Activated T-cell treated with anti-CD3 and anti-CD28 coated beads for 1 hour (primary cell): ENCODE data around the gene SYNJ1.
A peak's percentile ranks its signal among the peaks of the same experiment; 100 is the strongest.
"Not testable (repeated sequence)": the region's sequence is repeated elsewhere in the genome, so short reads cannot be mapped to it uniquely, and the experiment has no call there.

Source experiments
- DNase-seq: peaks from one replicate; pipeline ENCODE4 v3.0.0-alpha.2; 2020; ENCODE audit warnings: low read depth

Gene SYNJ1

GRCh38 chr21:32687643-32688345 is 40.0 kb downstream of the SYNJ1 start:
- no peak for DNase-seq

DNA sequence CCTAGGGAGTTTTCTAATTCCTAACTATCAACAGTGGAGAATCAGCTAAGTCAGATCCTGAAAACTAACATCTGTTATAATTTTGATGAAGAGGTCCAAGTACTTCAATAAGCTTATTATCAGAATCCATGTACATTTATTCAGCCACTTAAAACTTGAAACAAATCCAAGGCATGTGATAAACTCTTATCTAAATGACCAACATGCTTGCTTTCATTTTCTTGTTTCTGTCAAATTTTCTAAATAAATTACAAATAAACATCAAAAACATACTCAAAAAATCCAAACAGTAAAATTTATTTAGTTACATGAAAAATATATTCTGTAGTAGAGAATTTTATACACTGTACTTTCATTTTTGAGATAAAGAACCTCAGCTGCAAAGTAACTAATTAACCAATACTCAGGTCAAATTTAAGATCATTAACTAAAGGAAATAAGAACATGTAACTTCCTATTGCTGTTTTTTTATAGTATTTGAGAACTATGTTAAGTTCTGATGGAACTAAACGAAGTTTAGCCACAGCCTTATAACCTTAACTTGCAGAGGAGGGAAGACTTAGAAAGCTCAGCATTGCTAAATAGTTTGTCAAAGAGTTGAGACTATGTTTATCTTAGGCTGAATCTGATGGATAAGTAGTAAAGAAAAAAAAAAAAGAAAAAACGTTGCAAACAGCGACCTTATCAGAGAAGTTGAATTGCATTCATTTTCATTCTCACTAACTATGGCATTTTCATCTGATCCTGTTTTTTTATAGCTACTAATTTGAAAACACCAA is 44.9 kb downstream of the SYNJ1 start:
- DNase-seq, result no peak

GRCh38 chr21:32674731-32675130 is 53.1 kb downstream of the SYNJ1 start:
- DNase-seq, result no peak

- DNase-seq, result no peak
These were observed 53.8 kb downstream of the SYNJ1 start for GRCh38 chr21:32674038-32674437.

DNA sequence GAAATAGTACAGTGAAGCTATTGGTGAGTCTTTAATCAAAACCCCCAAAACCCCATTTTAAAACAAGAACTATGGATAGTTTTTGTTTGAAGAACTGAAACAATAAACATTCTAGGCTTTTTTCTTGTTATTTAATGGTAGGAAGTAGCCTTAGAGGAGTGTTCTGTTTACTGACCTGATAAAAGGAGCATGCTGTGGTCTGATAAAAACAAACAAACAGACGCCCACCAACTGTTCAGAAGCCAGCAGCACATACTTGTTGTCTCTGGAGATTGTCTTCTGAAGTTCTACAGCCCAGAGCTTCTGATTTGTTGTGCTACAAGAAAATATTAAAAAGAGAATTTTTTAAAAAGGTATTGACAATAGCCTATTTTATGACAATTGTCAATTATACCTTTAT is 61.6 kb downstream of the SYNJ1 start:
- no peak for DNase-seq

- not testable (repeated sequence) for DNase-seq
These were observed 63.7 kb downstream of the SYNJ1 start for GRCh38 chr21:32664095-32664494.

DNA sequence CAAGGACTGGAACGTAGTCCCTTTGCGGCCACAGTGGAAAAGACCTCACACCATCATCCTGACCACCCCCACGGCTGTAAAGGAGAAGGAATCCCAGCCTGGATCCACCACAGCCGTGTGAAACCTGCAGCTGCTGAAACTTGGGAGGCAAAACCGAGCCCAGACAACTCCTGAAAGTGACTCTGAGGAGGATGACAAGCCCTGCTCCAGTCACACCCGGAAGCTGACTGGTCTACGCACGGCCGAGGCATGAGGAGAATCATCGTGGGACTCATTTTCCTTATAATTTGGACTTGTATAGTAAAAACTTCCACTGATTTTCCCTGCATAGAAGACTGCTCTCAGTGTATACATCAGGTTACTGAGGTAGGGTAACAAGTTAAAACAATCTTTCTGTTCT is 65.8 kb downstream of the SYNJ1 start:
- DNase-seq, result not testable (repeated sequence)

DNA sequence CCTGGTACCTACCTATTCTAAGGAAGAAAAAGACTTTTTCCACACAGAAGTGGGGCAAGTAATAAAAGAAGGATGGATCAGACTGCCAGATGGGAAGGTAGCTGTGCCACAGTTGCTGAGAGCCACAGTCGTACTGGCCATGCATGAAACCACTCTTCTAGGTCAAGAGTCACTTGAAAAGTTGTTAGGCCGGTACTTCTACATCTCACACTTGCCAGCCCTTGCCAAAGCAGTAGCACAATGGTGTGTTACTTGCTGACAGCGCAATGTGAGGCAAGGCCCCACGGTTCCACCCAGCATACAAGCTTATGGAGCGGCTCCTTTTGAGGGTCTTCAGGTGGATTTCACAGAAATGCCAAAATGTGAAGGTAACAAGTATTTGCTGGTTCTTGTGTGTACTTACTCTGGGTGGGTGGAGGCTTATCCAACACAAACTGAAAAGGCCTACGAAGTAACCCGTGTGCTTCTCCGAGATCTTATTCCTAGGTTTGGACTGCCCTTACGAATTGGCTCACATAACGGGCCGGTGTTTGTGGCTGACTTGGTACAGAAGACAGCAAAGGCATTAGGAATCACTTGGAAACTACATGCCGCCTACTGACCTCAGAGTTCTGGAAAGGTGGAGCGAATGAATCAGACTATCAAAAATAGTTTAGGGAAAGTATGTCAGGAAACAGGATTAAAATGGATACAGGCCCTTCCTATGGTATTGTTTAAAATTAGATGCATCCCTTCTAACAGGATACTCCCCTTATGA is 66.6 kb downstream of the SYNJ1 start:
- DNase-seq, result not testable (repeated sequence)

DNA sequence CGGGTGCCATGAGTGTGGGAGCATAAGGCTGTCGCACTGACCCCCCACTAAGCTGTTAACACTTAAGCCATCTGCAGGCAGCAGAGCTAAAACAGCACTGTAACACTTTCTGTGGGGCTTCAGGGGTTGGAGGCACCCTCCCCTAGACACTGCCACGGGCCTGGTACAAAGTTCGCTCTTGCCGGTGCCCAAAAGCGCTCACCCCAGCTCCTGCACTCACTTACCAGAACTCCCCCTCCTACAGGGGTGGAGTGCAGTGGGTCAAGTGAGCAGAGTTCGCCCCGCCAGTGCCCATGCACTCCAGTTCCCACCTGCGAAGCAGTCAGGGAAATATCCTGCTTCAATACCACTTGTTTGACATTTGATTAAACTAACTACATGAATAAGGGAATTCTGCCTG is 69.3 kb downstream of the SYNJ1 start:
- no peak for DNase-seq

DNA sequence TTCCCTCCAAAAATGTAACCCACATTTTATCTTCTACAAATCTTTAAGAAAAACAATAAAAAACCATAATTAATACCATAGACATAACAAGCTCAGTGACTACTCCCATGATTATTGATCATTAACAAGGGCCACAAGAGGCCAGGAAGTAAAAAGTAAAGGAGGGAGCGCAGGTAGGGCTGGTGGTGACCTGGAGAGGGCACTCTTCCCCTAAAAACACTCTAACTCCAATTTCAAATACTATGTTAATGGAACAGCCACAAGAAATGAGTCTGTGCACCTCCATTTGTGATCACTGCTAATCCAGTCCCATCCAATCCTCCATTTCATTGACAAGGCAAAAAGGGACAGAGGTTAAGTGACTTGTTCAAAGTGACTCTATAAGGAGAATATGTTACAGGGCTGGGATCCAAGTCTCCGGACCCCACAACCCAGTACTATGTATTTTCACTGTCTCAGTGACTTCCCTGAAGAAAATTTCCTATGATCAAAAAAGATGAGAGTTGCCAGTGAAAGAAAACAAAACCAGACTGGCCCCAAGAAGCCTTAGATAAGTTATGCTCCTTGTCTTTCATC is 74.4 kb downstream of the SYNJ1 start:
- no peak for DNase-seq

DNA sequence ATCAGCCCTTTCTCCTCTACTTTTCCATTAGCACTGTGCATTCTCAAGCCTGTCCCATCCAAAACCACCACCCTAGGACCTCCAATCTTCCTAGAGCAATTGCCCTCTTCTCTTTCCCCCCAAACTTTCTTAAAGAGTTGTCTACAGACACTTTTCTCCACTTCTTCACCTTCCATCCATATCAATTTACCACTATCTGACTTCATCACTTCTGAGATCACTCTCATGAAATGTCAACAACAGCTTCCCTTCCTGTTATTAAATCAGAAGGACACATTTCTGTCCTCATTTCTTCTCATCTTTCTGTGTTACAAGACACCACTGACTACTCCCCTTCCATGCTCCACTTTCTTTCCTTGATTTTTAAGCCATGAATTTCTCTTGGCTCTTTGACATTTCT is 79.6 kb downstream of the SYNJ1 start:
- no peak for DNase-seq

- DNase-seq, result no peak
These were observed 82.3 kb downstream of the SYNJ1 start for GRCh38 chr21:32645261-32646182.

DNA sequence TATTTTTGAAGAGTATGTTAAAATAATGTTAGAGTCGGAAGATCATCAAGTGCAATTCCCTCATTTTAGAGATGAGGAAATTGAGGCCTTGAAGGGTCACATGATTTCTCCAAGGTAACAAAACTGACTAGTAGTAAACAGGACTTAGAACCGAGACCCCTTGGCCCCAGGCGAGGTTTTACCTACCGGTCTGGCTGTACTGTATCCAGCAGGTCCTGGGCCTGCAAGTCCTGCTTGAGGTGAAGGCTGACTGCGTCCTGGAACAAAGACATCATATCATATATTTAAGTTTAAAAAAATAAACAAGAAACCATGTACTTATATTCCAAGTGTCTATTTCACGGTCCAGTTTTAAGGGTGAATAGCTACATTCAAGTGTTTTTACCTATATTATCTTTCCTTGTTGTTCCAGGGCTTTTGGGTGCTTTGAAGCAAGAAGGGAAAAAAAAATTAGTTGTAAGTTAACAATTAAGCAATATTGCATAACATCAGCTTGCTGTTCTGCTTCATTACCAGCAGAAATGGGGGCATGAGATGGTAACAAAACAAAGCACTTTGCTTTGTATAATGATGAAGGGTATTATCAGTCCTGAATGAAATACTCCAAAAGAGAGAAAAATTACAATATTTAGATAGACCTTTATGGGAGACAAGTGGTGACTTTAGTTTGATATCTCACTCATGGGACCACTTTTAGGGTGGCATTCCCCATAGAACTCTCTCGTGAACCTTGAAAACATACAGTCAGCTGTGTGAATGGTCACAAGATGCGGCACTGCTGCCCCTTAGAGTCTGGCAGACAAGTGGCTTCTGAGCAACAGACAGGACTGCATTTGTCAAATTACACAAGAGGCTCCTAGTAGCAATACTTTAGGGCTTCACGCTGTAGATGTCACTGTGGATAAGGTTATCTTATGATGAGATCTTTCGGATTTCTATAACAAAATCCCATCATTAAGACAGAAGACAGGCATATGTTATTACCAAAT is 85.8 kb downstream of the SYNJ1 start:
- no peak for DNase-seq

- DNase-seq, result no peak
These were observed 101.1 kb downstream of the SYNJ1 start for GRCh38 chr21:32626621-32627196.

GRCh38 chr21:32618218-32618617 is 109.6 kb downstream of the SYNJ1 start:
- DNase-seq, result not testable (repeated sequence)

DNA sequence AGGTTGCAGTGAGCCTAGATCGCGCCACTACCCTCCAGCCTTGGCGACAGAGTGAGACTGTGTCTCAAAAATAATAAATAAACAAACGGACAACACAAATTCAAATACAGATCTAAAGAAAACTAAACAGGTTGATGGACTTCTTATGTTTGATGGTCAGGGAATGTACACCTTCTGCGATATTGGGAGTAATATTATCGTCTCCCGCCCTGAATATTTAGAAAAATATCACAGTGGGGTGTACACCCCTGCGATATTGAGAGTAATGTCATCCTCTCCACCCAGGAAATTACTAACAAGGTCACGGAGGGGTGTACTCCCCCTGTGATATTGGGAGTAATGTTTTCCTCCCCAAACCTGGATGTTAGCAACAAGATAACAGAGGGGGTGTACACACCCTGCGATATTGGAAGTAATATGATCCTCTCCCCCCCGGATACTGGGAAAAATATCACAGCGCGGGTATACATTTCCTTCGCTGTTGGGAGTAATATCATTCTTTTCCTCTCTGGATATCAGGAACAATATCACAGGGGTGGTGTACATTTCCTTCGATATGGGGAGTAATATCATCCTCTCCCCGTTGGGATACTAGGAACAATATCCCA is 114.3 kb downstream of the SYNJ1 start:
- no peak for DNase-seq

DNA sequence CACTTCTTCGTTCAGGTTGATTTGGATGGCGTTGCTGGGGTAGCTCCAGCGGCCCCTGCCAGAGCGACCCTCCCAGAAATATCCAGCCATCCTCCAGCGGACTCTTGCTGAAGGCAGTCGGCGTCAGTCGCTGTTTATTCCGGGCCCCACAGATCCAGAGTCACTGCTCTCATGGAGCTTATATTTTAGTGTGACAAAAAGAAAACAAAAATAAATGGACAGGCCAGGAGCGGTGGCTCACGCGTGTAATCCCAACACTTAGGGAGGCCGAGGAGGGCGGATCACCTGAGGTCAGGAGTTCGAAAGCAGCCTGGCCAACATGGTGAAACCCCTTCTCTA is 114.8 kb downstream of the SYNJ1 start:
- no peak for DNase-seq

- DNase-seq, result peak; percentile 77
These were observed 115.5 kb downstream of the SYNJ1 start, which contains the start of gene CFAP298 for GRCh38 chr21:32612075-32612998. TSS of gene CFAP298 (minus strand) at chr21:32612377. CDS start at chr21:32612243, 134 bp downstream.
